ENCODE data around the gene PCP2. TPM values are rescaled to one million over a fixed set of nuclear protein-coding genes. Genes with fewer than 3 reads are reported as not detected.

The PCP2 gene
- total RNA-seq = not detected in 2 replicates
- not detected in 2 replicates for polyA plus RNA-seq
- polyA plus RNA-seq (2012) = not detected in 2 replicates
- polyA minus RNA-seq (ENCODE audit: low replicate concordance) = not detected in 2 replicates

DNA sequence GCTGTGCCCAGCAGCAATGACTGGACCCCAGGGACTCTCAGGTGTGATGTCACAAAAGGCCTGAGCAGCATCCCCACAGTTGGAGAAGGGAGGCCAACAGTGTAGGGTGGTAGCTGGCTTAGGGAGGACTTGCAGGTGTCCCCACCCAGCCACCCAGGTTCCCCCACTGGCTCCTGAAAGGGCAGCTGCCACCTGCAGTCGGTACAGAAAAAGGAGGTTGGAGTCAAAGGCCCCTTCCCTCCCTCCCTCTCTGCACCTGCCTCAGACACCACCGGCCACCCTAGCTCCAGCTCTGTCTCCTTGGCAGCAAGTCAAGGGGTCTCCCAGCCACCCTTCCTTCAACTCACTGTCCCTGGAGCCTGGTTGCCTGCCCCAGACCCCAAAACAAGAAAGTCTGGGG, at the start of gene PCP2:
Gene PCP2, minus strand, starts transcription at position 22 of the 400 bp plus-strand sequence. CDS start 262 bp downstream, outside the sequence.
- H3K9me3 ChIP-seq (ENCODE audit: control insufficient read depth, insufficient read depth, low read depth, low read length) = no peaks in the 10 kb centered on the region
- H3K27me3 ChIP-seq (ENCODE audit: control insufficient read depth, insufficient read depth, low read length) = peaks cover 8% of the 10 kb centered on the region
- no peak within 1 kb of the TSS for H3K4me2 ChIP-seq (ENCODE audit: extremely low read depth, insufficient read depth, low read length)
- H2AFZ ChIP-seq (ENCODE audit: low read length) = no peak within 1 kb of the TSS
- H3K9ac ChIP-seq (ENCODE audit: insufficient read depth, low read length) = no peak within 1 kb of the TSS
- no peaks in the 10 kb centered on the region for H3K36me3 ChIP-seq (ENCODE audit: control insufficient read depth, insufficient read depth, low read length)
- no peak for DNase-seq (ENCODE audit: low read depth in 2 of 2)
- peaks cover 5% of the 10 kb centered on the region for H3K4me1 ChIP-seq (ENCODE audit: control insufficient read depth, extremely low read depth, insufficient read depth, low read length)
- H4K20me1 ChIP-seq (ENCODE audit: control insufficient read depth, extremely low read depth, insufficient read depth, low read length) = no peaks in the 10 kb centered on the region
- peaks cover 19% of the 10 kb centered on the region for H3K79me2 ChIP-seq (ENCODE audit: control insufficient read depth, insufficient read depth, low read length)
- TF ChIP-seq, protein P1, sequence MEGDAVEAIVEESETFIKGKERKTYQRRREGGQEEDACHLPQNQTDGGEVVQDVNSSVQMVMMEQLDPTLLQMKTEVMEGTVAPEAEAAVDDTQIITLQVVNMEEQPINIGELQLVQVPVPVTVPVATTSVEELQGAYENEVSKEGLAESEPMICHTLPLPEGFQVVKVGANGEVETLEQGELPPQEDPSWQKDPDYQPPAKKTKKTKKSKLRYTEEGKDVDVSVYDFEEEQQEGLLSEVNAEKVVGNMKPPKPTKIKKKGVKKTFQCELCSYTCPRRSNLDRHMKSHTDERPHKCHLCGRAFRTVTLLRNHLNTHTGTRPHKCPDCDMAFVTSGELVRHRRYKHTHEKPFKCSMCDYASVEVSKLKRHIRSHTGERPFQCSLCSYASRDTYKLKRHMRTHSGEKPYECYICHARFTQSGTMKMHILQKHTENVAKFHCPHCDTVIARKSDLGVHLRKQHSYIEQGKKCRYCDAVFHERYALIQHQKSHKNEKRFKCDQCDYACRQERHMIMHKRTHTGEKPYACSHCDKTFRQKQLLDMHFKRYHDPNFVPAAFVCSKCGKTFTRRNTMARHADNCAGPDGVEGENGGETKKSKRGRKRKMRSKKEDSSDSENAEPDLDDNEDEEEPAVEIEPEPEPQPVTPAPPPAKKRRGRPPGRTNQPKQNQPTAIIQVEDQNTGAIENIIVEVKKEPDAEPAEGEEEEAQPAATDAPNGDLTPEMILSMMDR (conservative IDR thresholded peaks at IDR 0.05 in 1 of 2, IDR thresholded peaks at IDR 0.05 in 1 of 2; ENCODE audit: low read depth in 1 of 2, low read length in 2 of 2) = no peak
- no peak for TF ChIP-seq EZH2 (IDR thresholded peaks at IDR 0.05; ENCODE audit: low read length, missing control alignments)
- no peak within 1 kb of the TSS for H3K27ac ChIP-seq (ENCODE audit: insufficient read depth, low read length)
- no peak within 1 kb of the TSS for H3K4me3 ChIP-seq (replicated peaks in 1 of 4; ENCODE audit: control extremely low read depth in 1 of 4, insufficient read depth in 1 of 4, low read depth in 3 of 4, low read length in 4 of 4)

DNA sequence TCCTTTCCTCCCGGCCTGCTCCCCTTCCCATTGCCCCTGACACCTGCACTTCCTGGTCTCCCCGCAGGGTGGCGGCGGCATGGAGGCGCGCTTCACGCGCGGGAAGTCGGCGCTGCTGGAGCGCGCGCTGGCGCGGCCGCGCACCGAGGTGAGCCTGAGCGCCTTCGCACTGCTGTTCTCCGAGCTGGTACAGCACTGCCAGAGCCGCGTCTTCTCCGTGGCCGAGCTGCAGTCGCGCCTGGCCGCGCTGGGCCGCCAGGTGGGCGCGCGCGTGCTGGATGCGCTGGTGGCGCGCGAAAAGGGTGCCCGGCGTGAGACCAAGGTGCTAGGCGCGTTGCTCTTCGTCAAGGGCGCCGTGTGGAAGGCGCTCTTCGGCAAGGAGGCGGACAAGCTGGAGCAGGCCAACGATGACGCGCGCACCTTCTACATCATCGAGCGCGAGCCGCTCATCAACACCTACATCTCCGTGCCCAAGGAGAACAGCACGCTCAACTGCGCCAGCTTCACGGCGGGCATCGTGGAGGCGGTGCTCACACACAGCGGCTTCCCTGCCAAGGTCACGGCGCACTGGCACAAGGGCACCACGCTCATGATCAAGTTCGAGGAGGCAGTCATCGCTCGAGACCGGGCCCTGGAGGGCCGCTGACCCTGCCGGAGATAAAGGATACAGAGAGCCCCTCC, 48.8 kb upstream of the PCP2 start:
- Histone ChIP-seq H4K20me1 (ENCODE audit: control insufficient read depth, extremely low read depth, insufficient read depth, low read length) (no peaks in the 10 kb centered on the region), H3K79me2 (ENCODE audit: control insufficient read depth, insufficient read depth, low read length) (peaks cover 7% of the 10 kb centered on the region), H2AFZ (ENCODE audit: low read length) (no peak overlapping the region), H3K9me3 (ENCODE audit: control insufficient read depth, insufficient read depth, low read depth, low read length) (no peaks in the 10 kb centered on the region), H3K4me1 (ENCODE audit: control insufficient read depth, extremely low read depth, insufficient read depth, low read length) (no peaks in the 10 kb centered on the region), H3K9ac (ENCODE audit: insufficient read depth, low read length) (no peak overlapping the region), H3K27ac (ENCODE audit: insufficient read depth, low read length) (no peak overlapping the region), H3K4me2 (ENCODE audit: extremely low read depth, insufficient read depth, low read length) (peak overlapping the region; percentile 100), H3K27me3 (ENCODE audit: control insufficient read depth, insufficient read depth, low read length) (peaks cover 2% of the 10 kb centered on the region), H3K4me3 (replicated peaks in 1 of 4; ENCODE audit: control extremely low read depth in 1 of 4, insufficient read depth in 1 of 4, low read depth in 3 of 4, low read length in 4 of 4) (peak overlapping the region; percentile 76 to 98 (median 90)), H3K36me3 (ENCODE audit: control insufficient read depth, insufficient read depth, low read length) (peaks cover 4% of the 10 kb centered on the region)
- TF ChIP-seq, protein P1 (conservative IDR thresholded peaks at IDR 0.05 in 1 of 2, IDR thresholded peaks at IDR 0.05 in 1 of 2; ENCODE audit: low read depth in 1 of 2, low read length in 2 of 2) = no peak
- TF ChIP-seq EZH2 (IDR thresholded peaks at IDR 0.05; ENCODE audit: low read length, missing control alignments) = no peak
- no peak for DNase-seq (ENCODE audit: low read depth in 2 of 2)

DNA sequence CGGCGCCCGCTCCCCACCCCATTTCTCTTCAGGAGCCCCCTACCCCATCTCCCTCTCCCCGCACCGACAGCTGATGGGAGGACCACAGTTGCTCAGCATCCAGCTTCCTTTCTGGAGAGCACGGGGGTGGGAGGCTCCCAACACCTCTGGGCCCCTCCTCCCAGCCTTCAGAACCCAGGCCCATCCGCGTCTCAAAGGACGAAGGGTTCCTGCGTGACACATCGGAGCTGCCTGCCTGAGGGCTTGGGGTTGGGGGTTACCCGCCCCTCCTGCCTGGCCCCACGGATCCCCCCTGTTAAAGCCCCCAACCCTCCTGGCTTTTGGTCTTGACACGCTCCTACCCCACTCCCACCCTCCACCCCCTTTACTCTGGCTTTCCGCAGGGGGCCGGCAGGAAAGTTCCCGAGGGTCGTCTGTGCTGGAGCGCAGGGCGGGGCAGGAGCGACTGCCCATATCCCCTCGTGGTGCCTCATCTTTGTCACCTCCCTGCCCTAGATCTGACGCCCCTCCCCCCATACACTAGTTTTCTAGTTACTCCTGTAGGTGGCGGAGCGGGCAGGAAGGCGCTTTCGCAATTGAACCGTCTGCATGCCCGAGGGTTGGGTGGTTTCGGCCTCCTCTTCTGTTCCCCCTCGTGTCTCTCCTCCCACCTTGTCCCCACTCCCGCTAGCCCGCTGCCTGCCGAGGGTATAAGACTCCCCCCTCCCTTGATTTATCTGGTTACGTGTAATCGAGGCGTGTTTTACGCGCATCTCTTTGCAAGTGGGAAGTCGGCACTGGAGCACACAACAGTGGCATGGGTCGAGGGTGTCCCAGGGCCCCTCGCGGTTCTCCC, 48.0 kb upstream of the PCP2 start:
- peak; percentile 60 to 77 for DNase-seq (ENCODE audit: low read depth in 2 of 2)
- peak overlapping the region; percentile 71 for H3K27ac ChIP-seq (ENCODE audit: insufficient read depth, low read length)

More for the DNA sequence above, 48.0 kb upstream of the PCP2 start:
- Histone ChIP-seq H3K27me3 (ENCODE audit: control insufficient read depth, insufficient read depth, low read length) (peaks cover 2% of the 10 kb centered on the region), H3K36me3 (ENCODE audit: control insufficient read depth, insufficient read depth, low read length) (peaks cover 4% of the 10 kb centered on the region), H3K9me3 (ENCODE audit: control insufficient read depth, insufficient read depth, low read depth, low read length) (no peaks in the 10 kb centered on the region), H3K4me2 (ENCODE audit: extremely low read depth, insufficient read depth, low read length) (peak overlapping the region; percentile 100), H4K20me1 (ENCODE audit: control insufficient read depth, extremely low read depth, insufficient read depth, low read length) (no peaks in the 10 kb centered on the region), H3K79me2 (ENCODE audit: control insufficient read depth, insufficient read depth, low read length) (peaks cover 7% of the 10 kb centered on the region), H3K9ac (ENCODE audit: insufficient read depth, low read length) (peak overlapping the region; percentile 84), H3K4me3 (replicated peaks in 1 of 4; ENCODE audit: control extremely low read depth in 1 of 4, insufficient read depth in 1 of 4, low read depth in 3 of 4, low read length in 4 of 4) (peak overlapping the region; percentile 76 to 98 (median 90)), H3K4me1 (ENCODE audit: control insufficient read depth, extremely low read depth, insufficient read depth, low read length) (no peaks in the 10 kb centered on the region), H2AFZ (ENCODE audit: low read length) (peak overlapping the region; percentile 59)
- TF ChIP-seq, protein P1 (conservative IDR thresholded peaks at IDR 0.05 in 1 of 2, IDR thresholded peaks at IDR 0.05 in 1 of 2; ENCODE audit: low read depth in 1 of 2, low read length in 2 of 2) = peak; percentile 66 to 69
- TF ChIP-seq EZH2 (IDR thresholded peaks at IDR 0.05; ENCODE audit: low read length, missing control alignments) = no peak

Data from fibroblast of lung (primary cell).